ENCODE measurements around the gene SLC35G2.

The SLC35G2 gene

DNA sequence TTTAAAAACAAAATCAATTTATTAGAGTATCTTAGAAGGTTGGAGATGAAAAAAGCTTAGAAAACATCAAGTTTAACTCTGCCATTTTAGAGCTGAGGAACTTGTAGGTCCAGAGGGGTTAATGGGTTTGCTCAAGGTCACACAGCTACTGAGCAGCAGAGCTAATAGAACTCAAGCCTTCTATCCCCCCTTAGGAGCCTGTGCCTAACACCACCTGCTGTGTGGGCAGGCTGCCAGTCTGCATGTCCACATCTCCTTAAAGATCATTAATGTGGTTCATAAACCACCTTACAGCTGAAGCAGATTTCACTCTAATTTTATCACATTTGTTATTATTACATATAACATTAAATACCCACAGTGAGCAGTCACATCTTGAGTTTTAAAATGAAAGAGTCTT lies 14.1 kb upstream of the SLC35G2 start:
- no peak for DNase-seq (ENCODE audit: low read depth in 1 of 2, low spot score in 1 of 2)
- Histone ChIP-seq H3K27me3 (ENCODE audit: insufficient read depth, poor library complexity, severe bottlenecking) (no peaks in the 10 kb centered on the region), H3K27ac (replicated peaks) (no peak overlapping the region), H3K4me3 (replicated peaks; ENCODE audit: insufficient read depth, low read length) (no peak overlapping the region)
- no peak for TF ChIP-seq GABPA (IDR thresholded peaks at IDR 0.05; ENCODE audit: low read depth)
- TF ChIP-seq SPI1 (IDR thresholded peaks at IDR 0.05; ENCODE audit: borderline replicate concordance, low read depth), result no peak
- TF ChIP-seq POLR2AphosphoS5 (IDR thresholded peaks at IDR 0.05; ENCODE audit: low read depth), result no peak
- TF ChIP-seq CTCF (IDR thresholded peaks at IDR 0.05; ENCODE audit: insufficient read depth, low read length), result no peak

DNA sequence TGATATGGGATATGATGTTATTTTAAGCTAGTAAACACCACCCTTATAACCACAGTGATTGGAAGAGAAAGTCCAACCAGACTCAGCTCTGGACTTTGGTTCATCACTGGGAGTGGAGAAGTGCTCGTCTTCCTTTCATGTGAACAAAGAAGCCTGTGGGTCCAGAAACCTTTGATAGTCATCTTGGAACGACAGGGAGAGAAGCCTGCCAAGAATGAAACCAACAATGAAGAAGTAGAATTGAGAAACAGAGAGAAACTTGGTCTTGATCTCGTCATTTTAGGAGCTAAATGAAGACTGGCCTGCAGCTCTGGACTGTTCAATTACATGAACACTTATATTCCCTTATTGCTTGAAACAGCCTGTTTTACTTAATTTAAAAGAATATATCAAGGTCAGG lies 13.1 kb upstream of the SLC35G2 start:
- no peak overlapping the region for H3K27ac ChIP-seq (replicated peaks)
- TF ChIP-seq SPI1 (IDR thresholded peaks at IDR 0.05; ENCODE audit: borderline replicate concordance, low read depth), result no peak
- no peak for DNase-seq (ENCODE audit: low read depth in 1 of 2, low spot score in 1 of 2)

GRCh38 chr3:136811701-136812100 lies 7.2 kb upstream of the SLC35G2 start:
- H3K27ac ChIP-seq (replicated peaks), result no peak overlapping the region
- DNase-seq (ENCODE audit: low read depth in 1 of 2, low spot score in 1 of 2), result no peak
- TF ChIP-seq POLR2AphosphoS5 (IDR thresholded peaks at IDR 0.05; ENCODE audit: low read depth), result no peak

More for the DNA sequence above, 13.1 kb upstream of the SLC35G2 start:
- Histone ChIP-seq H3K27me3 (ENCODE audit: insufficient read depth, poor library complexity, severe bottlenecking) (no peaks in the 10 kb centered on the region), H3K4me3 (replicated peaks; ENCODE audit: insufficient read depth, low read length) (no peak overlapping the region)

DNA sequence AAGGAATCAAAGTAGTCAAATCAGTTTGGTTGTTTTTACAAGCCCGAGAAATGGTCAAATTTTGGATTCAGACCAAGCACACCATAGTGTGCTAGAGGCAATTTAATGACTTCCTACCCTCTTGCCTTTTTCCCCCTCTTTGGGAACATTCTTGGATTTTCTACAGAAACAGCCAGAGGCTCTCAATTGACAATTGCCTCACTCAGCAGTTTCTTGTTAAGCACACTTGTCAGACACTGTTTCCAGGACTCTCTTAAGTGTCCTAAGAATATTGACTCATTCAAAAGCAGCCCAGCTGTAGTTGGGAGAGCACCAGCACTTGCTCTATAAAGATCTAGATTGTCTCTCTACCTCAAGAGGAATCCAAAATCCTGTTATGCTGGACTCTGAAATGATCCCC lies 1.5 kb upstream of the SLC35G2 start:
- Histone ChIP-seq H3K27ac (replicated peaks) (no peak overlapping the region), H3K27me3 (ENCODE audit: insufficient read depth, poor library complexity, severe bottlenecking) (peaks cover 34% of the 10 kb centered on the region), H3K4me3 (replicated peaks; ENCODE audit: insufficient read depth, low read length) (no peak overlapping the region)
- DNase-seq (ENCODE audit: low read depth in 1 of 2, low spot score in 1 of 2), result no peak
- TF ChIP-seq SPI1 (IDR thresholded peaks at IDR 0.05; ENCODE audit: borderline replicate concordance, low read depth), result no peak
- TF ChIP-seq POLR2AphosphoS5 (IDR thresholded peaks at IDR 0.05; ENCODE audit: low read depth), result no peak
- no peak for TF ChIP-seq GABPA (IDR thresholded peaks at IDR 0.05; ENCODE audit: low read depth)
- no peak for TF ChIP-seq CTCF (IDR thresholded peaks at IDR 0.05; ENCODE audit: insufficient read depth, low read length)
- no peak for TF ChIP-seq REST (IDR thresholded peaks at IDR 0.05; ENCODE audit: insufficient replicate concordance, low read depth)

More at GRCh38 chr3:136811701-136812100, 7.2 kb upstream of the SLC35G2 start:
- Histone ChIP-seq H3K27me3 (ENCODE audit: insufficient read depth, poor library complexity, severe bottlenecking) (no peaks in the 10 kb centered on the region), H3K4me3 (replicated peaks; ENCODE audit: insufficient read depth, low read length) (no peak overlapping the region)

DNA sequence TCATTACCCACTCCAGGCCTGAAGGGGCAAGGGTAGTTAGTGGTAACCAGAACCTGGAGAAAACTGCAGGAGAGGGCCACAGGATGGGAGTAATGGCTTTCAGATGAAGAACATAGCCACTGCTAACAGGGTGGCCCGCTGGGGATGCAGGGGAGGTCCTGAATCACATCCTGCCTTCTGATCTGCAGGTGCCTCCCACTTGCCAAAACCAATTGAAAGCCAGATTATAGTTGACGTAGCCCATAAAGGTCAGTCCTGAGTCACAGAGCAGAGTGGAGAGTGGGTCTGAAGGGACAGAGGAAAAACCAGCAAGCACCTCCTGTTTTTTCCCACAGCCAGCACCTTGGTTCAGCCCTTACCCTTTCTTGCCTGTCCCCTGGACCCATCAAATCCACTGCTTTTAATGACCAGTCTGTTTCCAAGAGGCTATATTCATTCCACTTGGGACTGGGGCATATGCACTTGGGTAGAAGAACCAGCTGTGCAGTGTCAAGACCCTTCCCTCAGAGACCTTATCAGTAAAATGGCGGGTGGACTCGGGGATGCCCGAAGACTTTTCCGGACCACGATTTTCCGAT lies 646 bp upstream of the SLC35G2 start:
- no peak for DNase-seq (ENCODE audit: low read depth in 1 of 2, low spot score in 1 of 2)
- Histone ChIP-seq H3K27ac (replicated peaks) (no peak overlapping the region), H3K27me3 (ENCODE audit: insufficient read depth, poor library complexity, severe bottlenecking) (peaks cover 34% of the 10 kb centered on the region), H3K4me3 (replicated peaks; ENCODE audit: insufficient read depth, low read length) (peak overlapping the region; percentile 48)
- no peak for TF ChIP-seq GABPA (IDR thresholded peaks at IDR 0.05; ENCODE audit: low read depth)
- TF ChIP-seq REST (IDR thresholded peaks at IDR 0.05; ENCODE audit: insufficient replicate concordance, low read depth), result no peak
- TF ChIP-seq SPI1 (IDR thresholded peaks at IDR 0.05; ENCODE audit: borderline replicate concordance, low read depth), result no peak
- no peak for TF ChIP-seq CTCF (IDR thresholded peaks at IDR 0.05; ENCODE audit: insufficient read depth, low read length)
- TF ChIP-seq POLR2AphosphoS5 (IDR thresholded peaks at IDR 0.05; ENCODE audit: low read depth), result no peak
